PFSK-1 (cell line): ENCODE results near the gene CCNI.

Source experiments
- FOXP2 ChIP-seq: optimal IDR thresholded peaks from 2 replicates; pipeline ENCODE3; 2011; ENCODE audit warnings: borderline replicate concordance, control low read depth, inconsistent platforms; ENCODE audit not compliant: insufficient read depth; ENCODE audit errors: extremely low read length, extremely low read depth
- POLR2AphosphoS5 ChIP-seq: IDR thresholded peaks from 2 replicates; pipeline ENCODE4 v1.6.1; 2012; ENCODE audit warnings: low read depth, mild to moderate bottlenecking, control low read depth, low read length, moderate library complexity
- REST ChIP-seq, 2 experiments: IDR thresholded peaks; 2 replicates each; pipeline versions ENCODE4 v1.6.1 to v1.8.0; 2011 to 2012; ENCODE audit warnings: low read depth in 2 of 2, low read length in 2 of 2, control low read depth in 1 of 2, inconsistent platforms in 1 of 2, mild to moderate bottlenecking in 1 of 2, moderate library complexity in 1 of 2; ENCODE audit not compliant: insufficient read depth in 1 of 2
- SIN3A ChIP-seq: IDR thresholded peaks from 2 replicates; pipeline ENCODE4 v1.6.1; 2012; ENCODE audit warnings: mild to moderate bottlenecking, low read length, moderate library complexity, borderline replicate concordance; ENCODE audit not compliant: insufficient read depth
- TAF1 ChIP-seq: IDR thresholded peaks from 2 replicates; pipeline ENCODE4 v1.6.1; 2012; ENCODE audit warnings: low read length, control low read depth, borderline replicate concordance; ENCODE audit not compliant: insufficient read depth

CCNI gene

GRCh38 chr4:77007358-77008230, 68.2 kb downstream of the CCNI start:
- no peak for TF ChIP-seq TAF1
- no peak for TF ChIP-seq POLR2AphosphoS5
- no peak for TF ChIP-seq FOXP2
- no peak; the same call in 1 of the 2 replicates for TF ChIP-seq SIN3A
- no peak for TF ChIP-seq REST (IDR thresholded peaks at IDR 0.05; ENCODE audit: insufficient read depth in 1 of 2, low read depth in 2 of 2, low read length in 2 of 2)

- no peak for TF ChIP-seq SIN3A
Observed at GRCh38 chr4:77006753-77007353, 68.9 kb downstream of the CCNI start.

GRCh38 chr4:77003400-77003799, 72.4 kb downstream of the CCNI start:
- TF ChIP-seq TAF1 (no peak), REST (IDR thresholded peaks at IDR 0.05; ENCODE audit: insufficient read depth in 1 of 2, low read depth in 2 of 2, low read length in 2 of 2) (no peak), SIN3A (no peak), FOXP2 (no peak), POLR2AphosphoS5 (no peak)

- peak; percentile 74; the same call in 1 of the 2 replicates for TF ChIP-seq SIN3A
- TF ChIP-seq TAF1 = no peak
Observed at GRCh38 chr4:77002321-77003107, 73.3 kb downstream of the CCNI start.

GRCh38 chr4:77001907-77002306, 73.9 kb downstream of the CCNI start:
- TF ChIP-seq POLR2AphosphoS5 (no peak), SIN3A (no peak), TAF1 (no peak), FOXP2 (no peak), REST (IDR thresholded peaks at IDR 0.05; ENCODE audit: insufficient read depth in 1 of 2, low read depth in 2 of 2, low read length in 2 of 2) (no peak)
